ENCODE data around the gene FPR3. TPM values are rescaled to one million over a fixed set of nuclear protein-coding genes. Genes with fewer than 3 reads are reported as not detected.

The FPR3 gene
- total and polyA plus RNA-seq, 2 donors (not counting 3 experiments of a cell fraction or from before 2014, with no cell fraction given): not detected

DNA sequence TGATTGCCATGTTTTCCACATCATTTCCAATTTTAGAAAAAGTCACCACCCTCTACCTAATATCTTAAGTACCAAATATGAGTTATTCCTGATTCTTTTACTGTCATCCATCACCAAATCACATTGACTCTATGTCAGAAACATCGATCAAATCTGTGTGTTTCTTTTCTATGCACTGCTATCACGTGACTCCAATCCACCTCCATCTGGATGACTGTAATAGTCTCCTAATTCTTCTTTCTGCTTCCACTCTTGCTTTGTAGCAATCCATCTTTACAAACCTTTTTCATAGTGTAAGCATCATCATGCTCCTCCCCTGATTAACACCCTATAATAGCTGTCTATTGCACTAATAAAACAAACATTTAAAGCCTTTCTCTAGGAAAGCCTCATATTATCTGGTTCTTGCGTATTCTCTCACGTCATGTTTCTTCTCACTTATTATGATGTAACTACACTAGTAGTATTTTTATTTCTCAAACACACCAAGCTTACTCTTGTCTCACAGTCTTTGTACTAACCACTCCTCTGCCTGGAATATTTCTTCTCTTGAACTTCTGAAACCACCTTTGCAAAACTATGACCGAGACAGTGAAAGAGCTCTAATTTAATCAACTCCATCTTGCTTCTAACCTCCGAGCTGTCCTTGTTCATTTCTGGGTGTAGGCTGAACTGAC, 10.7 kb upstream of the FPR3 start:
- Histone ChIP-seq H3K9me3 (replicated peaks; ENCODE audit: control insufficient read depth, insufficient read depth, low read length) (no peaks in the 10 kb centered on the region), H3K27ac (ENCODE audit: insufficient read depth, low read depth, low read length) (no peak overlapping the region), H3K79me2 (ENCODE audit: control insufficient read depth, insufficient read depth, low read length) (no peaks in the 10 kb centered on the region), H3K36me3 (ENCODE audit: control insufficient read depth in 2 of 2, extremely low read depth in 1 of 2, insufficient read depth in 2 of 2, low read length in 2 of 2) (no peaks in the 10 kb centered on the region), H3K4me1 (ENCODE audit: control insufficient read depth, extremely low read depth, insufficient read depth, low read length) (no peaks in the 10 kb centered on the region), H3K4me3 (replicated peaks in 1 of 3; ENCODE audit: insufficient read depth in 1 of 3, low read depth in 1 of 3, low read length in 3 of 3) (no peak overlapping the region), H4K20me1 (replicated peaks; ENCODE audit: control insufficient read depth, extremely low read depth, insufficient read depth, low read length) (no peaks in the 10 kb centered on the region), H3K9ac (replicated peaks; ENCODE audit: extremely low read depth, insufficient read depth, low read length) (no peak overlapping the region), H3K9me1 (replicated peaks; ENCODE audit: control insufficient read depth, extremely low read depth, insufficient read depth, low read length) (no peaks in the 10 kb centered on the region), H2AFZ (ENCODE audit: low read depth, low read length) (no peak overlapping the region), H3K4me2 (ENCODE audit: insufficient read depth, low read length) (no peak overlapping the region), H3K27me3 (ENCODE audit: control insufficient read depth in 2 of 2, insufficient read depth in 2 of 2, low read length in 2 of 2) (no peaks in the 10 kb centered on the region)
- DNase-seq (ENCODE audit: low read depth, low spot score): no peak
- intact Hi-C loops (cut with micrococcal nuclease): no loop called here
- no peak for FAIRE-seq
- dilution Hi-C loops (cut with MboI; ENCODE audit: extremely low pct_ligation_motif_present, low sequenced_read_pairs): no loop called here
- TF ChIP-seq POLR2AphosphoS5 (IDR thresholded peaks at IDR 0.05; ENCODE audit: insufficient read depth, low read depth, low read length) (no peak), EZH2 (IDR thresholded peaks at IDR 0.05; ENCODE audit: borderline replicate concordance, low read depth, low read length, severe bottlenecking) (no peak), JUN (IDR thresholded peaks at IDR 0.05; ENCODE audit: borderline replicate concordance, insufficient read depth, insufficient read length, low read depth) (no peak), FOS (IDR thresholded peaks at IDR 0.05; ENCODE audit: borderline replicate concordance, insufficient read depth, low read length) (no peak), POLR2A (IDR thresholded peaks at IDR 0.05; ENCODE audit: low read depth, low read length) (no peak), GATA2 (IDR thresholded peaks at IDR 0.05; ENCODE audit: insufficient read depth, insufficient read length, low read depth, low read length) (no peak), MYC (IDR thresholded peaks at IDR 0.05; ENCODE audit: low read depth, low read length) (no peak)
- TF ChIP-seq, protein P1, sequence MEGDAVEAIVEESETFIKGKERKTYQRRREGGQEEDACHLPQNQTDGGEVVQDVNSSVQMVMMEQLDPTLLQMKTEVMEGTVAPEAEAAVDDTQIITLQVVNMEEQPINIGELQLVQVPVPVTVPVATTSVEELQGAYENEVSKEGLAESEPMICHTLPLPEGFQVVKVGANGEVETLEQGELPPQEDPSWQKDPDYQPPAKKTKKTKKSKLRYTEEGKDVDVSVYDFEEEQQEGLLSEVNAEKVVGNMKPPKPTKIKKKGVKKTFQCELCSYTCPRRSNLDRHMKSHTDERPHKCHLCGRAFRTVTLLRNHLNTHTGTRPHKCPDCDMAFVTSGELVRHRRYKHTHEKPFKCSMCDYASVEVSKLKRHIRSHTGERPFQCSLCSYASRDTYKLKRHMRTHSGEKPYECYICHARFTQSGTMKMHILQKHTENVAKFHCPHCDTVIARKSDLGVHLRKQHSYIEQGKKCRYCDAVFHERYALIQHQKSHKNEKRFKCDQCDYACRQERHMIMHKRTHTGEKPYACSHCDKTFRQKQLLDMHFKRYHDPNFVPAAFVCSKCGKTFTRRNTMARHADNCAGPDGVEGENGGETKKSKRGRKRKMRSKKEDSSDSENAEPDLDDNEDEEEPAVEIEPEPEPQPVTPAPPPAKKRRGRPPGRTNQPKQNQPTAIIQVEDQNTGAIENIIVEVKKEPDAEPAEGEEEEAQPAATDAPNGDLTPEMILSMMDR (IDR thresholded peaks at IDR 0.05; ENCODE audit: extremely low read depth in 1 of 2, insufficient read depth in 1 of 2, low read depth in 1 of 2, low read length in 2 of 2): no peak
- TF ChIP-seq, protein P2, sequence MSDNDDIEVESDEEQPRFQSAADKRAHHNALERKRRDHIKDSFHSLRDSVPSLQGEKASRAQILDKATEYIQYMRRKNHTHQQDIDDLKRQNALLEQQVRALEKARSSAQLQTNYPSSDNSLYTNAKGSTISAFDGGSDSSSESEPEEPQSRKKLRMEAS (IDR thresholded peaks at IDR 0.05; ENCODE audit: insufficient read depth, insufficient read length): no peak
- ChIA-PET POLR2A (no interaction called here), CTCF (no interaction called here)
- BruUV-seq (replicated peaks): no TSS peak

Data from endothelial cell of umbilical vein (primary cell).